Mucosa of rectum (tissue), 2 donors: Measurements from ENCODE around the gene PHLDB2.

Experiments used
- H3K27ac ChIP-seq, 2 donors: one replicate each; pipeline ENCODE4 v1.7.0; 2013; ENCODE audit warnings: inconsistent platforms in 2 of 2, low read depth in 2 of 2, low read length in 2 of 2
- H3K27me3 ChIP-seq, 2 donors: one replicate each; pipeline ENCODE4 v1.7.0; 2013; ENCODE audit warnings: low read length in 2 of 2; ENCODE audit not compliant: control insufficient read depth in 2 of 2, insufficient read depth in 2 of 2
- H3K36me3 ChIP-seq, 2 donors: one replicate each; pipeline ENCODE4 v1.7.0; 2013; ENCODE audit warnings: low read length in 2 of 2; ENCODE audit not compliant: control insufficient read depth in 2 of 2, insufficient read depth in 2 of 2
- H3K4me1 ChIP-seq, 2 donors: one replicate each; pipeline ENCODE4 v1.7.0; 2013; ENCODE audit warnings: low read length in 2 of 2, mild to moderate bottlenecking in 1 of 2; ENCODE audit not compliant: control insufficient read depth in 2 of 2, insufficient read depth in 2 of 2
- H3K4me3 ChIP-seq, 2 donors: one replicate each; pipeline ENCODE4 v1.7.0; 2013; ENCODE audit warnings: low read length in 2 of 2
- H3K9ac ChIP-seq, 2 donors: one replicate each; pipeline ENCODE4 v1.7.0; 2013; ENCODE audit warnings: low read length in 2 of 2, low read depth in 1 of 2, mild to moderate bottlenecking in 1 of 2
- H3K9me3 ChIP-seq, 2 donors: one replicate each; pipeline ENCODE4 v1.7.0; 2013; ENCODE audit warnings: low read length in 2 of 2; ENCODE audit not compliant: control insufficient read depth in 2 of 2
- donor health status: healthy.
- donor health status: Normal muscosa, but diverticular disease.

Gene PHLDB2

GRCh38 chr3:111980716-111981456 is 121.8 kb downstream of the PHLDB2 start:
- Histone ChIP-seq H3K4me1 (peaks cover 8 to 19% of the 10 kb centered on the region in 2 donors), H3K36me3 (no peaks in the 10 kb centered on the region), H3K27ac (no peak overlapping the region), H3K27me3 (no peaks in the 10 kb centered on the region), H3K9me3 (no peaks in the 10 kb centered on the region), H3K4me3 (no peak overlapping the region), H3K9ac (no peak overlapping the region)

GRCh38 chr3:111981457-111981763 is 122.3 kb downstream of the PHLDB2 start:
- no peaks in the 10 kb centered on the region for H3K9me3 ChIP-seq
- H3K36me3 ChIP-seq, result no peaks in the 10 kb centered on the region
- H3K4me1 ChIP-seq, result peaks cover 8 to 19% of the 10 kb centered on the region in 2 donors
- no peak overlapping the region for H3K9ac ChIP-seq
- H3K27me3 ChIP-seq, result no peaks in the 10 kb centered on the region
- H3K27ac ChIP-seq, result no peak overlapping the region
- H3K4me3 ChIP-seq, result no peak overlapping the region

- no peaks in the 10 kb centered on the region for H3K27me3 ChIP-seq
- H3K4me3 ChIP-seq, result no peak overlapping the region
- peaks cover 3 to 15% of the 10 kb centered on the region in 2 donors for H3K4me1 ChIP-seq
- H3K9ac ChIP-seq, result no peak overlapping the region
- no peak overlapping the region for H3K27ac ChIP-seq
- no peaks in the 10 kb centered on the region for H3K9me3 ChIP-seq
- H3K36me3 ChIP-seq, result peaks cover 6 to 14% of the 10 kb centered on the region in 2 donors
Observed at GRCh38 chr3:111984636-111985298, 125.7 kb downstream of the PHLDB2 start.

- no peaks in the 10 kb centered on the region for H3K9me3 ChIP-seq
- no peak overlapping the region for H3K27ac ChIP-seq
- peaks cover 0 to under 1% of the 10 kb centered on the region in 2 donors for H3K4me1 ChIP-seq
- no peak overlapping the region for H3K9ac ChIP-seq
- H3K27me3 ChIP-seq, result no peaks in the 10 kb centered on the region
- H3K36me3 ChIP-seq, result peaks cover 12 to 18% of the 10 kb centered on the region in 2 donors
- H3K4me3 ChIP-seq, result no peak overlapping the region
Observed at GRCh38 chr3:111986800-111987199, 127.7 kb downstream of the PHLDB2 start.

- no peaks in the 10 kb centered on the region for H3K4me1 ChIP-seq
- H3K36me3 ChIP-seq, result peaks cover 15 to 18% of the 10 kb centered on the region in 2 donors
- no peak overlapping the region for H3K9ac ChIP-seq
- H3K27ac ChIP-seq, result no peak overlapping the region
- H3K4me3 ChIP-seq, result no peak overlapping the region
- no peaks in the 10 kb centered on the region for H3K27me3 ChIP-seq
- H3K9me3 ChIP-seq, result no peaks in the 10 kb centered on the region
Observed at GRCh38 chr3:111989061-111989678, 130.1 kb downstream of the PHLDB2 start.

GRCh38 chr3:111993038-111993437 is 134.0 kb downstream of the PHLDB2 start:
- Histone ChIP-seq H3K4me1 (no peaks in the 10 kb centered on the region), H3K27ac (no peak overlapping the region), H3K36me3 (peaks cover 6 to 9% of the 10 kb centered on the region in 2 donors), H3K9ac (no peak overlapping the region), H3K27me3 (no peaks in the 10 kb centered on the region), H3K4me3 (no peak overlapping the region), H3K9me3 (no peaks in the 10 kb centered on the region)

GRCh38 chr3:111998636-111999483 is 139.8 kb downstream of the PHLDB2 start, which contains the start of gene TAGLN3:
Gene TAGLN3 (plus strand): TSS chr3:111998922. CDS start chr3:111999423, 501 bp downstream.
- Histone ChIP-seq H3K4me3 (peak within 1 kb of the TSS; percentile 52 to 65), H3K4me1 (peaks cover 3 to 11% of the 10 kb centered on the region in 2 donors), H3K9ac (no peak within 1 kb of the TSS), H3K27me3 (peaks cover 0 to 12% of the 10 kb centered on the region in 2 donors), H3K9me3 (no peaks in the 10 kb centered on the region), H3K36me3 (peaks cover 0 to under 1% of the 10 kb centered on the region in 2 donors), H3K27ac (no peak within 1 kb of the TSS)

GRCh38 chr3:111999484-112000324 is 140.6 kb downstream of the PHLDB2 start:
- Histone ChIP-seq H3K27ac (no peak overlapping the region), H3K4me1 (peaks cover 3 to 11% of the 10 kb centered on the region in 2 donors), H3K9ac (no peak overlapping the region), H3K4me3 (peak overlapping the region in 1 of 2 donors; percentile 65), H3K9me3 (no peaks in the 10 kb centered on the region), H3K36me3 (no peaks in the 10 kb centered on the region), H3K27me3 (peaks cover 0 to 12% of the 10 kb centered on the region in 2 donors)

GRCh38 chr3:112000367-112000771 is 141.3 kb downstream of the PHLDB2 start:
- Histone ChIP-seq H3K27ac (no peak overlapping the region), H3K36me3 (no peaks in the 10 kb centered on the region), H3K9ac (no peak overlapping the region), H3K27me3 (peaks cover 0 to 12% of the 10 kb centered on the region in 2 donors), H3K4me1 (peaks cover 3 to 11% of the 10 kb centered on the region in 2 donors), H3K9me3 (no peaks in the 10 kb centered on the region), H3K4me3 (no peak overlapping the region)
